ENCODE measurements around the gene CASP9.

CASP9 gene

DNA sequence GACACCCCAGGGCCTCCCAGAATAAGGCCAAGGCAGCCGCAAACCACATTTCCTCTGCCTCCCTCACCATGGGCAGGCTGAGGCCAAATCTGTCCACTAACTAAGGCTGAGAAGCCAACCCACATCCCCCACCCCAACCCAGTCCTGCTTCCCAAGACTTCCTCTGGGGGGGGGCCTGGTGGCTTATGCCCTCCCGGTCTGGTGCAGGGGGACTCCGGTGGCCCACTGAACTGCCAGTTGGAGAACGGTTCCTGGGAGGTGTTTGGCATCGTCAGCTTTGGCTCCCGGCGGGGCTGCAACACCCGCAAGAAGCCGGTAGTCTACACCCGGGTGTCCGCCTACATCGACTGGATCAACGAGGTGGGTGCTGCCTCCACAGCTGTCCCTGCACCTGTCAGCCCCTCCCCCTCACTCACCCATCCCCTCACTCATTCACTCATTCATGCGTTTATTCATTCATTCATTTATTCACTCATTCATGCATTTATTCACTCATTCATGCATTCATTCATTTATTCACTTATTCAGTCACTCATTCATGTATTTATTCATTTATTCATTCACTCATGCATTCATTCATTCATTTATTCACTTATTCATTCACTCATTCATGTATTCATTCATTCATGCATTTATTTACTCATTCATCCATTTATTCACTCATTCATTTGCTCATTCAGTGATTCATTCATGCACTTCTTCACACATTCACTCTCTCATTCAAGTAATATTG lies 78.5 kb downstream of the CASP9 start:
- no peak for DNase-seq (ENCODE audit: low read depth)

DNA sequence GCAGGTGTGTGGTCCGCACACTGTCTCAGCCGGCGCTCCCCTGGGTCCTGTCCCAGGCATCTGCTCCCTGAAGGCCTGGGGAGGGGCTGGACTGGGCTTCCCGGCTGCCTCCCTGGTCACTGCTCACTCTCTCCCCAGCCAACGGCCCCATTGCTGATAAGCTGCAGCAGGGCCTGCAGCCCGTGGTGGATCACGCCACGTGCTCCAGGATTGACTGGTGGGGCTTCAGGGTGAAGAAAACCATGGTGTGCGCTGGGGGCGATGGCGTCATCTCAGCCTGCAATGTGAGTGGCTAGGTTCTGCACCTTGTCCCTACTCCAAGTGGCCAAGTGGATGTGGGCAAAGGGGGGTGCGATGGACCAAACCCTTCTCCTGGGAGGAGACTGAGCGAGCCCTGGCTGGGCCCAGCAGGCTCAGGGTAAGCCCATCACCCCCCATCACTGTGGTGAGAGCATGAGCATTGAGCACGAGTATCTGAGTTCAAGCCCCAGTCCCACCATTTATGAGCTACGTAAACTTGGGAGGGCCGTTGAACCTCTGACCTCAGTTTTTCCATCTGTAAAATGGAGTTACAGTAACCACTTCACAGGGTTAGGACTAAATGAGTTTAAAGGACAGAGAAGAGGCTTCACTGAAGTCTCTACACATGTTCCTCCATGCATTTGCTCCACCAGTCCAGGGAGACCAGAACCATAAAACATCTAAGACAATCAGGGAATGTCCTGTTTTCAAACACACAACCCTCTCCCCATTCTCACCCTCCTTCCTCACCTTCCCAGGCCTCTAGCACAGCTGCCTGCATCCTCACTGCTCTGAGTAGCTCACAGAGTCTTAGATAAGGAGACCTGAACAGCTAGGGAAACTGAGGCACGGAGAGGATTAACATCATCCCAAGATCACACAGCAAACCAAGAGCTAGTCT lies 79.3 kb downstream of the CASP9 start:
- DNase-seq (ENCODE audit: low read depth) = no peak

DNA sequence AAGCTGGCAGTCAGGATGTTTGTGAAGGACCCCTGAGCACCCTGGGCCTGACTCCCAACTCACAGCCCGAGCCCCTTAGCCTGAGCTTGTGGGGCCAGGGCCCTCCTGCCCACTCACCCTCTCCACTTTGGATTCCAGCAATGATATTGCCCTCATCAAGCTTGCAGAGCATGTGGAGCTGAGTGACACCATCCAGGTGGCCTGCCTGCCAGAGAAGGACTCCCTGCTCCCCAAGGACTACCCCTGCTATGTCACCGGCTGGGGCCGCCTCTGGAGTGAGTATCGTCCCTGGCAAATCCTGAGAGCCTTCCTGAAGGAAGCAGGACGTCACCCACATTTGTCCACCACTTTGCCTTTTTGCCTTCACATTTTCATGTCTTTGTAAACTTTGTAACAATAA lies 80.7 kb downstream of the CASP9 start:
- DNase-seq (ENCODE audit: low read depth) = no peak

DNA sequence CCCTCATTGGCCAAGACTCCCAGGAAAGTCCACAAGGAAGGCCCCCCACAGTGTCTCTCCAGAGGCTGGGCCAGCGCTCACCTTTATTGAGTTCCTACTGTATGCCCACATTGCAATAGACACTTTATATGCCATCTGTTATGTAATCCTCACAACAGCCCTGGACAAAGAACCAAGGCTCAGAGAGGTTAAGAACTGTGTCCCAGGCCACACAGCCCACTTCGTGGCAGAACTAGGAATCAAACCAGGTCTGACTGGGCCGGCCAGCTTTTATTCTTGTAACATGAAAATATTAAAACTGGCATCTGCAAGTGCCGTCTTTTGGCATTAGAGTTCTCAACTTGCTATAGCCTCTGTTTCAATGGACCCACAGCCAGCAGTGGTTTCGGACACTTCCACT lies 81.3 kb downstream of the CASP9 start:
- no peak for DNase-seq (ENCODE audit: low read depth)

DNA sequence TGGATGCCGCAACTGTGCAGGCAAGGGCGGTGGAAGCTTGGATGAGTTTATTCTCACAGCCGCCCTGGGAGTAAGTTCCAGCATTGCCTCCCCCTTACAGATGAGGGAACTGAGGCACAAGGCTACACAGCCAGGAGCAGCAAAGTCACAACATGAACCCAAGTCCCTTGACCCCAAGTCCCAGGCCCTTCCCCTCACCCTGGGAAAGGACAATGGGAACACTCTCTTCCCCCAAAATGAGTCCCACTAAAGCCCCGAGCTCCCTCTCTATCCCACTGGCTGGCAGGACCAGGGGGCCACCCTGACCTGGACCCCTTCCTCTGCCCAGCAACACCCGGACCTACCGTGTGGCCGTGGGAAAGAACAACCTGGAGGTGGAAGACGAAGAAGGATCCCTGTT lies 81.9 kb downstream of the CASP9 start:
- DNase-seq (ENCODE audit: low read depth) = no peak
